SU-DHL-6 (cell line): ENCODE measurements around the gene DYNC1I2.

ENCODE experiments used
- H2AFZ ChIP-seq: fragments of 200-600 bp; sonication (generic); 2 replicates; pipeline ENCODE4 v1.6.1; 2014; ENCODE audit warnings: low read depth, mild to moderate bottlenecking, moderate library complexity, mixed read lengths, antibody characterized with exemption, low read length; ENCODE audit not compliant: severe bottlenecking
- H3F3A ChIP-seq: fragments of 200-600 bp; shearing (Covaris generic); 2 replicates; pipeline ENCODE4 v1.6.0; 2016; ENCODE audit warnings: antibody characterized with exemption, mild to moderate bottlenecking; ENCODE audit not compliant: insufficient read depth
- H3K27ac ChIP-seq: fragments of 200-600 bp; sonication (generic); 2 replicates; pipeline ENCODE4 v1.5.1; 2016; ENCODE audit warnings: low read depth, mild to moderate bottlenecking, low read length, moderate library complexity, mixed read lengths
- H3K27me3 ChIP-seq: fragments of 200-600 bp; sonication (generic), shearing (Covaris generic); 2 replicates; pipeline ENCODE4 v1.6.0; 2014; ENCODE audit warnings: mild to moderate bottlenecking, low read length
- H3K36me3 ChIP-seq: fragments of 200-600 bp; sonication (generic); 2 replicates; pipeline ENCODE4 v1.6.1; 2014; ENCODE audit warnings: mild to moderate bottlenecking, low read length, mixed read lengths
- H3K4me2 ChIP-seq: fragments of 300-600, 200-600 bp; shearing (Covaris generic), sonication (generic); 2 replicates; pipeline ENCODE4 v1.6.0; 2014; ENCODE audit warnings: low read length, low read depth, mild to moderate bottlenecking; ENCODE audit not compliant: poor library complexity, severe bottlenecking
- H3K4me3 ChIP-seq: fragments of 200-600 bp; sonication (generic); 2 replicates; pipeline ENCODE4 v1.5.1; 2014; ENCODE audit warnings: antibody characterized with exemption, low read length, mild to moderate bottlenecking, mixed read lengths; ENCODE audit not compliant: insufficient read depth, poor library complexity, severe bottlenecking
- H3K79me2 ChIP-seq: fragments of 200-600 bp; sonication (generic); 2 replicates; pipeline ENCODE4 v1.6.1; 2014; ENCODE audit warnings: mild to moderate bottlenecking, low read length, moderate library complexity; ENCODE audit not compliant: insufficient read depth
- H3K9ac ChIP-seq: fragments of 200-600 bp; sonication (generic); 2 replicates; pipeline ENCODE4 v1.7.0; 2014; ENCODE audit warnings: mild to moderate bottlenecking, low read length
- H3K9me2 ChIP-seq: fragments of 200-600 bp; sonication (generic); replicated peaks from 2 replicates; pipeline ENCODE4 v1.6.1; 2014; ENCODE audit warnings: low read length; ENCODE audit not compliant: insufficient read depth
- H3K9me3 ChIP-seq: fragments of 200-600 bp; sonication (generic); 2 replicates; pipeline ENCODE4 v1.6.1; 2014; ENCODE audit warnings: low read length, mixed read lengths; ENCODE audit not compliant: insufficient read depth
- H4K20me1 ChIP-seq: fragments of 200-600 bp; sonication (generic); 2 replicates; pipeline ENCODE4 v1.6.1; 2014; ENCODE audit warnings: low read depth, mild to moderate bottlenecking, antibody characterized with exemption, low read length, moderate library complexity, mixed read lengths
- EZH2phosphoT487 ChIP-seq: fragments of 200-600 bp; sonication (generic), shearing (Covaris generic); conservative IDR thresholded peaks from 2 replicates; pipeline ENCODE4 v1.6.1; 2018; ENCODE audit warnings: mild to moderate bottlenecking, antibody characterized with exemption, low read length, moderate library complexity, mixed read lengths
- TF ChIP-seq, protein P1 (sequence below): fragments of 200-600 bp; sonication (generic); IDR thresholded peaks from one replicate; pipeline ENCODE4 v1.5.1; 2017; ENCODE audit warnings: antibody characterized with exemption, mild to moderate bottlenecking, low read length, moderate library complexity; ENCODE audit not compliant: insufficient read depth, poor library complexity, severe bottlenecking

DYNC1I2 gene

DNA sequence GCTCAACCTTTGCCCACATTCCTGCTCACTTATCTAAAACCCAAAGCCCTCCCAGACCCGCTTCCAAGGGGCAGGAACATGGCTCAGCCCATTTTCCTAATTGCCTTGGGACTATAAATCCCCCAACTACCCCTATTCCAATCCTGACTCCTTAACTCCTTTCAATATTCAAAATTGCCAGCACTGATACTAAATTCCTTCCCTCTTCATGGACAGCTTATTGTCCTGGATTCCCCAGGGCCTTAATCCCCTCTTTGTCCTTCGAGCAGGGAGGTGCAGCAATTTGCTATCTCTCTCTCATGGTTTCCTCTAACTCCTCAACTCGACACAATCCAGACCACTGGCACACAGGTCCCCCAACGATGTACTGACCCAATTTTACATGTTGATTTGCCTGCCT lies 107.6 kb downstream of the DYNC1I2 start:
- Histone ChIP-seq H3K9ac (no peak overlapping the region), H3K9me2 (no peaks in the 10 kb centered on the region), H3K4me2 (no peak overlapping the region), H3K79me2 (no peaks in the 10 kb centered on the region), H3K9me3 (no peaks in the 10 kb centered on the region), H3K4me3 (no peak overlapping the region), H3K27ac (no peak overlapping the region), H2AFZ (no peak overlapping the region), H4K20me1 (no peaks in the 10 kb centered on the region), H3K27me3 (no peaks in the 10 kb centered on the region), H3K36me3 (peaks cover 12% of the 10 kb centered on the region; the same call in 1 of the 2 replicates), H3F3A (no peaks in the 10 kb centered on the region)
- TF ChIP-seq, protein P1, sequence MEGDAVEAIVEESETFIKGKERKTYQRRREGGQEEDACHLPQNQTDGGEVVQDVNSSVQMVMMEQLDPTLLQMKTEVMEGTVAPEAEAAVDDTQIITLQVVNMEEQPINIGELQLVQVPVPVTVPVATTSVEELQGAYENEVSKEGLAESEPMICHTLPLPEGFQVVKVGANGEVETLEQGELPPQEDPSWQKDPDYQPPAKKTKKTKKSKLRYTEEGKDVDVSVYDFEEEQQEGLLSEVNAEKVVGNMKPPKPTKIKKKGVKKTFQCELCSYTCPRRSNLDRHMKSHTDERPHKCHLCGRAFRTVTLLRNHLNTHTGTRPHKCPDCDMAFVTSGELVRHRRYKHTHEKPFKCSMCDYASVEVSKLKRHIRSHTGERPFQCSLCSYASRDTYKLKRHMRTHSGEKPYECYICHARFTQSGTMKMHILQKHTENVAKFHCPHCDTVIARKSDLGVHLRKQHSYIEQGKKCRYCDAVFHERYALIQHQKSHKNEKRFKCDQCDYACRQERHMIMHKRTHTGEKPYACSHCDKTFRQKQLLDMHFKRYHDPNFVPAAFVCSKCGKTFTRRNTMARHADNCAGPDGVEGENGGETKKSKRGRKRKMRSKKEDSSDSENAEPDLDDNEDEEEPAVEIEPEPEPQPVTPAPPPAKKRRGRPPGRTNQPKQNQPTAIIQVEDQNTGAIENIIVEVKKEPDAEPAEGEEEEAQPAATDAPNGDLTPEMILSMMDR = no peak
- TF ChIP-seq EZH2phosphoT487 = no peak
